Measurements from ENCODE around the gene BACH2. TPM values are rescaled to one million over a fixed set of nuclear protein-coding genes. Genes with fewer than 3 reads are reported as not detected.

Gene BACH2
- total and polyA plus RNA-seq, 8 donors: 0.19 to 10.8 (median 1.4) TPM; not detected in 1

GRCh38 chr6:90175627-90176538 is 120.8 kb downstream of the BACH2 start:
- H3K4me3 ChIP-seq: no peak overlapping the region
- 73 to 76% (median 75%) methylated on average over 8 of the region's 8 CpGs for WGBS, 5 donors
- TF ChIP-seq EP300 (IDR thresholded peaks at IDR 0.05): no peak
- no peak for TF ChIP-seq POLR2A (IDR thresholded peaks at IDR 0.05)
- no peak for TF ChIP-seq POLR2AphosphoS5 (IDR thresholded peaks at IDR 0.05)
- TF ChIP-seq, protein P1, sequence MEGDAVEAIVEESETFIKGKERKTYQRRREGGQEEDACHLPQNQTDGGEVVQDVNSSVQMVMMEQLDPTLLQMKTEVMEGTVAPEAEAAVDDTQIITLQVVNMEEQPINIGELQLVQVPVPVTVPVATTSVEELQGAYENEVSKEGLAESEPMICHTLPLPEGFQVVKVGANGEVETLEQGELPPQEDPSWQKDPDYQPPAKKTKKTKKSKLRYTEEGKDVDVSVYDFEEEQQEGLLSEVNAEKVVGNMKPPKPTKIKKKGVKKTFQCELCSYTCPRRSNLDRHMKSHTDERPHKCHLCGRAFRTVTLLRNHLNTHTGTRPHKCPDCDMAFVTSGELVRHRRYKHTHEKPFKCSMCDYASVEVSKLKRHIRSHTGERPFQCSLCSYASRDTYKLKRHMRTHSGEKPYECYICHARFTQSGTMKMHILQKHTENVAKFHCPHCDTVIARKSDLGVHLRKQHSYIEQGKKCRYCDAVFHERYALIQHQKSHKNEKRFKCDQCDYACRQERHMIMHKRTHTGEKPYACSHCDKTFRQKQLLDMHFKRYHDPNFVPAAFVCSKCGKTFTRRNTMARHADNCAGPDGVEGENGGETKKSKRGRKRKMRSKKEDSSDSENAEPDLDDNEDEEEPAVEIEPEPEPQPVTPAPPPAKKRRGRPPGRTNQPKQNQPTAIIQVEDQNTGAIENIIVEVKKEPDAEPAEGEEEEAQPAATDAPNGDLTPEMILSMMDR (IDR thresholded peaks at IDR 0.05): no peak
- intact Hi-C loops (cut with DNase I; ENCODE audit: low total_unique reads): no loop called here
- no peaks in the 10 kb centered on the region for H3K36me3 ChIP-seq
- no peaks in the 10 kb centered on the region for H3K9me3 ChIP-seq
- no peak overlapping the region for H3K27ac ChIP-seq
- H3K27me3 ChIP-seq: no peaks in the 10 kb centered on the region
- DNase-seq: peak in 1 of 2 donors; percentile 30
- peaks cover 5 to 18% (median 15%) of the 10 kb centered on the region in 4 donors for H3K4me1 ChIP-seq

GRCh38 chr6:90173262-90173925 is 123.2 kb downstream of the BACH2 start:
- Histone ChIP-seq H3K36me3 (no peaks in the 10 kb centered on the region), H3K27me3 (no peaks in the 10 kb centered on the region), H3K9me3 (no peaks in the 10 kb centered on the region), H3K4me3 (no peak overlapping the region), H3K27ac (no peak overlapping the region), H3K4me1 (peaks cover 0 to 20% (median 11%) of the 10 kb centered on the region in 4 donors)
- no peak for DNase-seq
- intact Hi-C loops (cut with DNase I; ENCODE audit: low total_unique reads): no loop called here
- 74 to 83% (median 78%) methylated on average over 3 of the region's 3 CpGs for WGBS, 5 donors
- no peak for TF ChIP-seq POLR2AphosphoS5 (IDR thresholded peaks at IDR 0.05)
- no peak for TF ChIP-seq EP300 (IDR thresholded peaks at IDR 0.05)
- TF ChIP-seq, protein P1 (IDR thresholded peaks at IDR 0.05): no peak

- Histone ChIP-seq H3K27me3 (no peaks in the 10 kb centered on the region), H3K9me3 (no peaks in the 10 kb centered on the region), H3K27ac (no peak overlapping the region), H3K36me3 (no peaks in the 10 kb centered on the region), H3K4me3 (no peak overlapping the region), H3K4me1 (peaks cover 0 to 11% (median 0%) of the 10 kb centered on the region in 4 donors)
- TF ChIP-seq POLR2AphosphoS5 (IDR thresholded peaks at IDR 0.05) (no peak), POLR2A (IDR thresholded peaks at IDR 0.05) (no peak), EP300 (IDR thresholded peaks at IDR 0.05) (no peak)
- TF ChIP-seq, protein P1 (IDR thresholded peaks at IDR 0.05): no peak
- no peak for DNase-seq
- intact Hi-C loops (cut with DNase I; ENCODE audit: low total_unique reads): no loop called here
Observed at GRCh38 chr6:90170601-90171000, 126.0 kb downstream of the BACH2 start.

DNA sequence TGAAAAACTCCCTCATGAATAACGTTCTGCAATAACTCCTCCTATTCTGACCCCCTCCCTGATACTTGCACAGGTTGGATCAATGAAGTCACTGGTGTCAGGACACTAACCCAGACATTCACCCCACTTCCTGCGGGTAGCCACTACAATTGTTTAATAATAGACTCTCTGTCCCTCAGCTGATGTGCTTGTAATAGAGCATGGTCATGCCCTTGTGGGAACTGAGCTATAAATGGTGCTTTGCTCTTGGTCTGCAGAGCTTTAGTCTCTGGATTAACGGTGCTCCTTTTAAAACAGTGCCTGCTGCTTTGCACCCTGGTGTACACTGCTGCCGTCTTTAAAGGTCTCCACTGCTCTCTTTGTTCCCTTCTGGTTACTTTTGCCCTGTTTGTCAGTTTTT is 127.3 kb downstream of the BACH2 start:
- Histone ChIP-seq H3K4me3 (no peak overlapping the region), H3K36me3 (no peaks in the 10 kb centered on the region), H3K9me3 (no peaks in the 10 kb centered on the region), H3K27me3 (no peaks in the 10 kb centered on the region), H3K27ac (no peak overlapping the region), H3K4me1 (peaks cover 0 to 11% (median 0%) of the 10 kb centered on the region in 4 donors)
- TF ChIP-seq, protein P1 (IDR thresholded peaks at IDR 0.05): no peak
- TF ChIP-seq POLR2AphosphoS5 (IDR thresholded peaks at IDR 0.05): no peak
- no peak for TF ChIP-seq POLR2A (IDR thresholded peaks at IDR 0.05)
- no peak for TF ChIP-seq EP300 (IDR thresholded peaks at IDR 0.05)
- intact Hi-C loops (cut with DNase I; ENCODE audit: low total_unique reads): no loop called here
- 52 to 59% (median 54%) methylated on average over 4 of the region's 4 CpGs for WGBS, 5 donors
- DNase-seq: no peak

All from stomach (tissue), 9 donors.